A549 treated with CpdA at 1 μM for 4 hours (cell line): ENCODE data around the gene COPG2. TPM values are rescaled to one million over a fixed set of nuclear protein-coding genes. Genes with fewer than 3 reads are reported as not detected.

Source experiments
- total RNA-seq: library from RNA; stranded (reverse); fragments of 200-300 nt; extraction: Qiagen RNA extraction; gene quantifications from 5 replicates; pipeline ENCODE4 v1.2.3, GENCODE V29; 2022; ENCODE audit warnings: low read depth

COPG2 gene, protein sequence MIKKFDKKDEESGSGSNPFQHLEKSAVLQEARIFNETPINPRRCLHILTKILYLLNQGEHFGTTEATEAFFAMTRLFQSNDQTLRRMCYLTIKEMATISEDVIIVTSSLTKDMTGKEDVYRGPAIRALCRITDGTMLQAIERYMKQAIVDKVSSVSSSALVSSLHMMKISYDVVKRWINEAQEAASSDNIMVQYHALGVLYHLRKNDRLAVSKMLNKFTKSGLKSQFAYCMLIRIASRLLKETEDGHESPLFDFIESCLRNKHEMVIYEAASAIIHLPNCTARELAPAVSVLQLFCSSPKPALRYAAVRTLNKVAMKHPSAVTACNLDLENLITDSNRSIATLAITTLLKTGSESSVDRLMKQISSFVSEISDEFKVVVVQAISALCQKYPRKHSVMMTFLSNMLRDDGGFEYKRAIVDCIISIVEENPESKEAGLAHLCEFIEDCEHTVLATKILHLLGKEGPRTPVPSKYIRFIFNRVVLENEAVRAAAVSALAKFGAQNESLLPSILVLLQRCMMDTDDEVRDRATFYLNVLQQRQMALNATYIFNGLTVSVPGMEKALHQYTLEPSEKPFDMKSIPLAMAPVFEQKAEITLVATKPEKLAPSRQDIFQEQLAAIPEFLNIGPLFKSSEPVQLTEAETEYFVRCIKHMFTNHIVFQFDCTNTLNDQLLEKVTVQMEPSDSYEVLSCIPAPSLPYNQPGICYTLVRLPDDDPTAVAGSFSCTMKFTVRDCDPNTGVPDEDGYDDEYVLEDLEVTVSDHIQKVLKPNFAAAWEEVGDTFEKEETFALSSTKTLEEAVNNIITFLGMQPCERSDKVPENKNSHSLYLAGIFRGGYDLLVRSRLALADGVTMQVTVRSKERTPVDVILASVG
- total RNA-seq, result 12.2 to 15.4 TPM (median 14.1 TPM) in 5 replicates

DNA sequence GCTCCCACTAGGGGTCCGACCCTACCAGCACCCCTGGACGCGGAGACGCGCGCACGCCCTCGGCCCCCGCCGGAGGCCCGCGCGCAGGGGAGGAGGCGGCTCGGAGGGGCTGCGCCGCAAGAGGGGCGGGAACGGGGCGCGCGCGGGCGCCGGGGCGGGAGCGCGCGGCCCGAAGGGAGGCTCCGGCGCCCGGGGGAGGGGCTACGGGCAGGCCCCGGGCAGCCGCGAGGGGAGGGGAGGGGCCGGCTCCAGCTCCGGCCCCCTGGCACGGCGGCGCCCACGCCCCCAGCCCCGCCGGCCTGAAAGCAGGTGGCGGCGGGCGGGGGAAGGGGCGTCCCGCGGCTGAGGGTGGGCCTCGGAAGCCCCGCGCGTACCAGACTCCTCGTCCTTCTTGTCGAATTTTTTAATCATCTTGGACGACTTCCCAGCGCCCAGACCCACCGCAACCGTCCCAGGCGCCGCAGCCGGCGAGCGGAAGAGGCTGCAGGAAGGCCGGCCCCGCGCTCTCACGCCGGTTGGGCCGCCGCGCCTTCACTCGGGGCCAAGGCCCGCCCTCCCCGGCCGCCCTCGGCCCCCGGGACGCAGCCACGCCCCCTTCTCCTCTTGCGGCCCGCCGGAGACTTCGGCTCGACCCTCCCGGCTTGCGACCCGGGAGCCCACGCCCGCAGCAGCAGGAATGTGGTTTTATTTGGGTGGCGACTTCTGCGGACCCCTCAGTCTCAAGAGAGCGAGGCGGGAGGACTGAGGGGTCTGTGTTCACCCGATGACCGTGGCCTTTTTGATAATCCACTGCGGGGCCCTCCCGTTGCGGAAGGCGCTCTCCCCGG lies at the start of gene COPG2:
Gene COPG2, minus strand, starts transcription at position 491 of the 827 bp plus-strand sequence. Its CDS starts 80 bp downstream, at position 411.

DNA sequence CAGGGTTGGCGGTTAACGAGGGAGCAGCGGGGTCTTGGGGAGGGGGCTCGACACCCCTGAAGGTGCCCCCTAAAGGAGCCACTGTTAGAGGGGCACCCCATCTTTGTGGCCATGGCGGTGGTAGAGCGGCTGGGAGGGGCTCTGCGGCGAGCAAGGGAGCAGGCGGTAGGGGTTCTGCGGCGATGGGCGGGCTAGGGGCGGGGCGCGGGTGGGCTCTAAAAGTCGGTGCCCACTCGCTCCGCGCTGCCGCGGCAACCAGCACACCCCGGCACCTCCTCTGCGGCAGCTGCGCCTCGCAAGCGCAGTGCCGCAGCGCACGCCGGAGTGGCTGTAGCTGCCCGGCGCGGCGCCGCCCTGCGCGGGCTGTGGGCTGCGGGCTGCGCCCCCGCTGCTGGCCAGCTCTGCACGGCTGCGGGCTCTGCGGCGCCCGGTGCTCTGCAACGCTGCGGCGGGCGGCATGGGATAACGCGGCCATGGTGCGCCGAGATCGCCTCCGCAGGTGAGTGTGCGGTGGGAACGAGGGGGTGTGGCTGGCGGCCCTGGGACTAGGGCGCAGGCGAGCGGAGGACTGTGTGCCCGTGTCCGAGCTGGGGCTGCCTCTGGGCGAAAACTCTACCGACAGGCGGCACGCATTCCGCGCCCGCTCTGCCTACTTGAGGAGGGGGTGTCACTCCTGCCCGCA lies 176.6 kb downstream of the COPG2 start, which contains the start of gene MEST:
Gene MEST, plus strand, starts transcription at position 245 of the 682 bp plus-strand sequence. Its CDS starts 229 bp downstream, at position 474.

Other genes starting within 250 kb of the COPG2 start
- gene CEP41, start 227.7 kb downstream of the COPG2 start, total RNA-seq, result 12.2 to 15.7 TPM (median 14.7 TPM) in 5 replicates
- gene MEST, start 176.7 kb downstream of the COPG2 start, total RNA-seq, result 36.4 to 42.3 TPM (median 40.7 TPM) in 5 replicates
- gene TSGA13, start 17.8 kb upstream of the COPG2 start, total RNA-seq, result not detected in 5 replicates
- gene KLF14, start 65.5 kb upstream of the COPG2 start, total RNA-seq, result 0.03 to 0.06 TPM (median 0.05 TPM) in 3 of 5 replicates, not detected in the others